ENCODE measurements around the gene MRPL21. TPM values are rescaled to one million over a fixed set of nuclear protein-coding genes. Genes with fewer than 3 reads are reported as not detected.

MRPL21 gene
- total and polyA plus RNA-seq, 2 of the 8 experiments (the other 6 are each of a cell fraction or from before 2014, with no cell fraction given): 102 to 107 TPM

GRCh38 chr11:68942095-68942620 lies 38.5 kb upstream of the MRPL21 start:
- no peaks in the 10 kb centered on the region for H3K27me3 ChIP-seq (replicated peaks in 1 of 4; ENCODE audit: control insufficient read depth in 3 of 4, extremely low read depth in 1 of 4, insufficient read depth in 3 of 4, low read length in 3 of 4)
- POLR2A ChIA-PET (ENCODE audit: partially characterized antibody): interaction anchor here (0.6 to 1.2 kb wide), 3 partner anchors 8 to 702 kb away, joined by 3 to 5 read pairs (median 3); no protein-coding TSS in a partner anchor
- CTCF ChIA-PET (ENCODE audit: partially characterized antibody): interaction anchor here (0.6 to 3.0 kb wide), 5 partner anchors 8 to 1224 kb away, joined by 3 to 14 read pairs (median 3); no protein-coding TSS in a partner anchor

More at GRCh38 chr11:68942095-68942620, 38.5 kb upstream of the MRPL21 start:
- peaks cover 0 to 2% of the 10 kb centered on the region in 2 experiments for H4K20me1 ChIP-seq (replicated peaks in 1 of 2; ENCODE audit: control insufficient read depth in 1 of 2, insufficient read depth in 2 of 2, low read length in 2 of 2)
- no peak for DNase-seq (ENCODE audit: low read depth in 1 of 2, low spot score in 2 of 2)
- H3K79me1 ChIP-seq (ENCODE audit: low read depth, low read length): no peaks in the 10 kb centered on the region
- no peak overlapping the region for H2BK15ac ChIP-seq (ENCODE audit: low read length)
- H3K9ac ChIP-seq (replicated peaks in 1 of 4; ENCODE audit: extremely low read depth in 1 of 4, low read depth in 3 of 4, low read length in 3 of 4): no peak overlapping the region
- no peaks in the 10 kb centered on the region for H3K9me3 ChIP-seq (ENCODE audit: insufficient read depth in 2 of 2, low read depth in 1 of 2, low read length in 1 of 2)
- no peak overlapping the region for H2AFZ ChIP-seq (ENCODE audit: low read length)
- peaks cover 0 to 2% (median 0%) of the 10 kb centered on the region in 4 experiments; a peak in 1 of 7 replicates for H3K4me1 ChIP-seq (replicated peaks in 1 of 4; ENCODE audit: control insufficient read depth in 3 of 4, insufficient read depth in 4 of 4, low read length in 3 of 4)
- H2BK5ac ChIP-seq (ENCODE audit: low read depth, low read length): no peak overlapping the region
- no peak for TF ChIP-seq GABPA (IDR thresholded peaks at IDR 0.05; ENCODE audit: borderline replicate concordance, insufficient read depth, low read length)
- FAIRE-seq: no peak
- H3K4me3 ChIP-seq (ENCODE audit: extremely low read depth in 1 of 4, insufficient read depth in 2 of 4, low read depth in 3 of 4, low read length in 4 of 4): no peak overlapping the region
- H3K4me2 ChIP-seq (ENCODE audit: insufficient read depth in 1 of 2, low read depth in 2 of 2, low read length in 2 of 2): no peak overlapping the region
- no peak overlapping the region for H3K23ac ChIP-seq (ENCODE audit: insufficient read length)
- H4K91ac ChIP-seq (replicated peaks; ENCODE audit: insufficient read length, low read length): no peak overlapping the region
- H2BK20ac ChIP-seq (ENCODE audit: low read length): no peak overlapping the region
- no peak overlapping the region for H3K27ac ChIP-seq (ENCODE audit: low read depth, low read length)
- no peak overlapping the region for H3K14ac ChIP-seq (ENCODE audit: insufficient read length)
- no peak overlapping the region for H3K4ac ChIP-seq (replicated peaks; ENCODE audit: insufficient read length, low read depth, low read length)
- no peaks in the 10 kb centered on the region for H3K79me2 ChIP-seq (ENCODE audit: control insufficient read depth in 1 of 2, insufficient read depth in 2 of 2, low read length in 2 of 2)
- H3K18ac ChIP-seq (ENCODE audit: extremely low read depth, low read length): no peak overlapping the region
- no peak overlapping the region for H2BK12ac ChIP-seq (ENCODE audit: low read depth, low read length)
- H3K36me3 ChIP-seq (ENCODE audit: control insufficient read depth in 2 of 4, insufficient read depth in 4 of 4, low read length in 3 of 4): peaks cover 3 to 9% (median 6%) of the 10 kb centered on the region in 4 experiments; a peak in 4 of 8 replicates
- no peak overlapping the region for H2BK120ac ChIP-seq (replicated peaks; ENCODE audit: low read depth, low read length)
- no peak overlapping the region for H4K5ac ChIP-seq (ENCODE audit: insufficient read length, low read depth, low read length)
- H2AK5ac ChIP-seq (ENCODE audit: low read depth, low read length): no peak overlapping the region
- no peak overlapping the region for H4K8ac ChIP-seq (ENCODE audit: extremely low read depth, insufficient read depth, low read length)
- H3K23me2 ChIP-seq (ENCODE audit: low read depth, low read length): no peaks in the 10 kb centered on the region
- H3K56ac ChIP-seq (replicated peaks; ENCODE audit: insufficient read length, low read depth, low read length): no peak overlapping the region
- WGBS, 2 experiments (ENCODE audit: extremely low coverage in 1 of 2, insufficient coverage in 1 of 2, insufficient read length in 1 of 2, insufficient replicate concordance in 2 of 2, low coverage in 1 of 2, low lambda C conversion rate in 2 of 2, missing lambda C conversion rate in 1 of 2): 81% methylated on average over 11 of the region's 11 CpGs; no CpG with 5 or more reads in 1 of the 2 experiments
